SK-N-SH treated with all-trans-retinoic acid at 6 μM for 48 hours (cell line): ENCODE measurements around the gene MMP25.

Experiments
- ARNTL ChIP-seq: fragments of 450-650 bp; formaldehyde crosslinking; IDR thresholded peaks from 2 replicates; pipeline ENCODE4 v1.5.0; 2020; ENCODE audit warnings: low read depth, mild to moderate bottlenecking, moderate library complexity, borderline replicate concordance
- OSR1 ChIP-seq: fragments of 250-450 bp; sonication (Bioruptor Pico); IDR thresholded peaks from 2 replicates; pipeline ENCODE4 v1.8.0; 2022; ENCODE audit warnings: moderate library complexity, mild to moderate bottlenecking, inconsistent platforms
- RARB ChIP-seq: fragments of 250-450 bp; sonication (Bioruptor Pico); IDR thresholded peaks from 2 replicates; pipeline ENCODE4 v1.8.0; 2021; ENCODE audit warnings: mild to moderate bottlenecking, moderate library complexity
- SNAI2 ChIP-seq: fragments of 250-450 bp; sonication (Bioruptor Pico); IDR thresholded peaks from 2 replicates; pipeline ENCODE4 v1.5.0; 2020; ENCODE audit warnings: mild to moderate bottlenecking, moderate library complexity
- TOX ChIP-seq: fragments of 250-450 bp; sonication (Bioruptor Pico); IDR thresholded peaks from 2 replicates; pipeline ENCODE4 v1.8.0; 2021; ENCODE audit warnings: mild to moderate bottlenecking, moderate library complexity, borderline replicate concordance
- ZC3H10 ChIP-seq: fragments of 250-450 bp; sonication (Bioruptor Pico); IDR thresholded peaks from 2 replicates; pipeline ENCODE4 v1.5.1; 2021; ENCODE audit warnings: mild to moderate bottlenecking, moderate library complexity
- ZFP3 ChIP-seq: fragments of 250-450 bp; sonication (Bioruptor Pico); IDR thresholded peaks from 2 replicates; pipeline ENCODE4 v1.5.0; 2020; ENCODE audit warnings: mild to moderate bottlenecking, moderate library complexity
- ZFP30 ChIP-seq: fragments of 450-650 bp; formaldehyde crosslinking; IDR thresholded peaks from 2 replicates; pipeline ENCODE4 v1.5.0; 2022; ENCODE audit warnings: mild to moderate bottlenecking, moderate library complexity
- ZNF565 ChIP-seq: fragments of 450-650 bp; formaldehyde crosslinking; conservative IDR thresholded peaks from 2 replicates; pipeline ENCODE4 v1.5.0; 2020; ENCODE audit warnings: low read depth, mild to moderate bottlenecking, moderate library complexity
- ZNF70 ChIP-seq: fragments of 450-650 bp; formaldehyde crosslinking; IDR thresholded peaks from 2 replicates; pipeline ENCODE4 v1.5.0; 2020; ENCODE audit warnings: mild to moderate bottlenecking, moderate library complexity
- TF ChIP-seq, protein P1 (sequence below): fragments of 250-450 bp; sonication (Bioruptor Pico); IDR thresholded peaks from 2 replicates; pipeline ENCODE4 v1.8.0; 2020; ENCODE audit warnings: mild to moderate bottlenecking, moderate library complexity, borderline replicate concordance
- TF ChIP-seq, protein P2 (sequence below): fragments of 250-450 bp; sonication (Bioruptor Pico); IDR thresholded peaks from 2 replicates; pipeline ENCODE4 v1.5.1; 2021; ENCODE audit warnings: mild to moderate bottlenecking, moderate library complexity

DNA sequence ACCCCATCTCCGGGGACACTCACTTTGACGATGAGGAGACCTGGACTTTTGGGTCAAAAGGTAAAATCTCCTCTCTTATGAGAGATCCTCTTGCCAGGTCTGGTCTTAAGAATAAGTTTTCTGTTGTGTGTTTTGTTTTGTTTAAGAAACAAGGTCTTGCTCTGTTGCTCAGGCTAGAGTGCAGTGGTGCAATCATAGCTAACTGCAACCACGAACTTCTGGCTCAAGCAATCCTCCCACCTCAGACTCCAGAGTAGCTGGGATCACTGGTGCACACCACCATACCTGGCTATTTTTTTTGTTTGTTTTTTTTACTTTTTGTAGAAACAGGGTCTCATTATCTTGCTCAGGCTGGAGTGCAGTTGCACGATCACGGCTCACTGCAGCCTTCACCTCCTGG, 4.1 kb downstream of the MMP25 start:
- TF ChIP-seq ZFP30 (CRISPR knock-in tag) (no peak), ZFP3 (no peak), OSR1 (CRISPR knock-in tag) (no peak), ZNF565 (no peak), RARB (CRISPR knock-in tag) (no peak), ARNTL (CRISPR knock-in tag) (no peak), SNAI2 (no peak), ZNF70 (no peak), ZC3H10 (CRISPR knock-in tag) (no peak), TOX (CRISPR knock-in tag) (no peak)
- TF ChIP-seq, protein P1, sequence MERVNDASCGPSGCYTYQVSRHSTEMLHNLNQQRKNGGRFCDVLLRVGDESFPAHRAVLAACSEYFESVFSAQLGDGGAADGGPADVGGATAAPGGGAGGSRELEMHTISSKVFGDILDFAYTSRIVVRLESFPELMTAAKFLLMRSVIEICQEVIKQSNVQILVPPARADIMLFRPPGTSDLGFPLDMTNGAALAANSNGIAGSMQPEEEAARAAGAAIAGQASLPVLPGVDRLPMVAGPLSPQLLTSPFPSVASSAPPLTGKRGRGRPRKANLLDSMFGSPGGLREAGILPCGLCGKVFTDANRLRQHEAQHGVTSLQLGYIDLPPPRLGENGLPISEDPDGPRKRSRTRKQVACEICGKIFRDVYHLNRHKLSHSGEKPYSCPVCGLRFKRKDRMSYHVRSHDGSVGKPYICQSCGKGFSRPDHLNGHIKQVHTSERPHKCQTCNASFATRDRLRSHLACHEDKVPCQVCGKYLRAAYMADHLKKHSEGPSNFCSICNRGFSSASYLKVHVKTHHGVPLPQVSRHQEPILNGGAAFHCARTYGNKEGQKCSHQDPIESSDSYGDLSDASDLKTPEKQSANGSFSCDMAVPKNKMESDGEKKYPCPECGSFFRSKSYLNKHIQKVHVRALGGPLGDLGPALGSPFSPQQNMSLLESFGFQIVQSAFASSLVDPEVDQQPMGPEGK (CRISPR knock-in tag): no peak
- TF ChIP-seq, protein P2, sequence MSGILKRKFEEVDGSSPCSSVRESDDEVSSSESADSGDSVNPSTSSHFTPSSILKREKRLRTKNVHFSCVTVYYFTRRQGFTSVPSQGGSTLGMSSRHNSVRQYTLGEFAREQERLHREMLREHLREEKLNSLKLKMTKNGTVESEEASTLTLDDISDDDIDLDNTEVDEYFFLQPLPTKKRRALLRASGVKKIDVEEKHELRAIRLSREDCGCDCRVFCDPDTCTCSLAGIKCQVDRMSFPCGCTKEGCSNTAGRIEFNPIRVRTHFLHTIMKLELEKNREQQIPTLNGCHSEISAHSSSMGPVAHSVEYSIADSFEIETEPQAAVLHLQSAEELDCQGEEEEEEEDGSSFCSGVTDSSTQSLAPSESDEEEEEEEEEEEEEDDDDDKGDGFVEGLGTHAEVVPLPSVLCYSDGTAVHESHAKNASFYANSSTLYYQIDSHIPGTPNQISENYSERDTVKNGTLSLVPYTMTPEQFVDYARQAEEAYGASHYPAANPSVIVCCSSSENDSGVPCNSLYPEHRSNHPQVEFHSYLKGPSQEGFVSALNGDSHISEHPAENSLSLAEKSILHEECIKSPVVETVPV (CRISPR knock-in tag): no peak
